DMS 273 (cell line): ENCODE measurements around the gene MT2A.
A peak's percentile ranks its signal among the peaks of the same experiment; 100 is the strongest.
"Not testable (repeated sequence)": the region's sequence is repeated elsewhere in the genome, so short reads cannot be mapped to it uniquely, and the experiment has no call there.

Source experiments
- DNase-seq: peaks from one replicate; lab custom pipeline; 2025; ENCODE audit not compliant: unreplicated experiment; lab: John Stamatoyannopoulos, UW

MT2A gene

DNA sequence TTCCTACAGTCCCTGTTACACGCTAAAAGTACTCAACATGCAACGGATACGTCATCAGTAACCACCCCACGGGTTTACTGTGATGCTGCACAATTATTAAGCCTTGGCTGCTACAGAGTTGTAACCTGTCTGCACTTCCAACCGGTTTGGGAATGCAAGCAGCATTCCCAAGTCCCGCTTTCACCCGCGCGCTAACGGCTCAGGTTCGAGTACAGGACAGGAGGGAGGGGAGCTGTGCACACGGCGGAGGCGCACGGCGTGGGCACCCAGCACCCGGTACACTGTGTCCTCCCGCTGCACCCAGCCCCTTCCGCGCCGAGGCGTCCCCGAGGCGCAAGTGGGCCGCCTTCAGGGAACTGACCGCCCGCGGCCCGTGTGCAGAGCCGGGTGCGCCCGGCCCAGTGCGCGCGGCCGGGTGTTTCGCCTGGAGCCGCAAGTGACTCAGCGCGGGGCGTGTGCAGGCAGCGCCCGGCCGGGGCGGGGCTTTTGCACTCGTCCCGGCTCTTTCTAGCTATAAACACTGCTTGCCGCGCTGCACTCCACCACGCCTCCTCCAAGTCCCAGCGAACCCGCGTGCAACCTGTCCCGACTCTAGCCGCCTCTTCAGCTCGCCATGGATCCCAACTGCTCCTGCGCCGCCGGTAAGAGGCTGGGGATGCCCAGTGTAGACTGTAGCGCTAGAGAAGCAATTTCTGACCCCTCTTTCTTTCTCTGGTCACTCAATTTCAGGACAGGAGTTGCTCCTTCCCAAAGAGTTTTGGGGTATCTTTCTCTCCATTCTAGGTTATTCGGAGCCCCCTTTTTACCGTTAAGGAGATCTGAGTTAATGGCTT, at the start of gene MT2A:
TSS of gene MT2A (plus strand) at position 542 of the 833 bp plus-strand sequence. CDS start at position 614, 72 bp downstream.
- DNase-seq: peak; percentile 98

DNA sequence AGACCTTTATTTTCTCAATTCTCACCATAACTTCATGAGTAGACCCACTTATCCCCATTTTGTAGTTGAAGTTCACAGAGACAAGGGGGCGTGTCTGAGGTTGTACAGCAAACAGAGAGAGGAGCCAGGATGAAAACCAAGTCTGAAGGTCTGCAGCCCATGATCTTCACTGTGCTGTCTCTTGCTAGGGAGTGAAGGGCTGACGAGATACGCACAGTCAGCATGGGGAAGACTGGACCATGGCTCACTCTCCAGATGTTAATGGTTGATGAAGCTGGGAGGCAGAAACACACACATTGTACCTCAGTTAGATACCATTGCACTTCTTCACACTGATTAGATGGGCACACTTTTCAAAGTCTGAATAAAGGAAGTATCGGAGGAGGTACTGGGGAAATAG, 49.3 kb upstream of the MT2A start:
- DNase-seq: no peak

DNA sequence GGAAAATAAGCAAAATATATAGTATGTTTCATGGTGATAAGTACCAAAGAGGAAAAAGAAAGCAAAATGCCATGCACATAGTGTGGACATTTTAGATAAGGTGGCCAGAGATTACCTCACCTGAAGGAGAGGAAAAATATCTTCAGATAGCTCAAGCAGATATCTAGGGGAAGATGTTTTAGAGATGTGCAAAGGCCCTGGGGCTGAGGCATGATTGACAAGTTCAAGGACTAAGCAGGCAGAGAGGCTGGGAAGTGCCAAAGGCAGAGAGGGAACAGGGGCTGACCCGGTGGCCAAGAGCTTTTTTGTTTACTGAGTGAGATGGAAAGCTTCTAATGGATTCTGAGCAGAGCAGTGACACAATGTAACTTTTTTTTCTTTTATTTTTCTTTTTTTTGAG, 47.9 kb upstream of the MT2A start:
- DNase-seq: no peak

DNA sequence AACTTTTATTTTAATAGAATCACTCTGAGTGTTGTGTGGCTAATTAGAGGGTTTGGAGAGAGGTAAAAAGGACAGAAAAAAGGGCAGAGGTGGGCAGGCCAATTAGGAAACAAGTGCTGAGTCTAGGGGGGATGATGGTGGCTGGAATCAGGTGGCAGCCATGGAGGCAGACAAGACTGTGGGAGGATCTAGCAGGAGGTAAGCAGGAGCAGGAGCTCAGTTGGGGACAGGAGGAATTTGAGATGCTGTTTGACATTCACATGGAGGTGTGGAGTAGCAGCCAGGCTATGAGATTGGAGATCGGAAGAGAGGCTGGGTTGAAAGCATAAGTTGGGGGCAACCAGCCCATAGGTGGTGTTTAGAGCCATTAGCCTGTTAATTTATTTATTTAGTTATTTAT, 47.3 kb upstream of the MT2A start:
- no peak for DNase-seq

DNA sequence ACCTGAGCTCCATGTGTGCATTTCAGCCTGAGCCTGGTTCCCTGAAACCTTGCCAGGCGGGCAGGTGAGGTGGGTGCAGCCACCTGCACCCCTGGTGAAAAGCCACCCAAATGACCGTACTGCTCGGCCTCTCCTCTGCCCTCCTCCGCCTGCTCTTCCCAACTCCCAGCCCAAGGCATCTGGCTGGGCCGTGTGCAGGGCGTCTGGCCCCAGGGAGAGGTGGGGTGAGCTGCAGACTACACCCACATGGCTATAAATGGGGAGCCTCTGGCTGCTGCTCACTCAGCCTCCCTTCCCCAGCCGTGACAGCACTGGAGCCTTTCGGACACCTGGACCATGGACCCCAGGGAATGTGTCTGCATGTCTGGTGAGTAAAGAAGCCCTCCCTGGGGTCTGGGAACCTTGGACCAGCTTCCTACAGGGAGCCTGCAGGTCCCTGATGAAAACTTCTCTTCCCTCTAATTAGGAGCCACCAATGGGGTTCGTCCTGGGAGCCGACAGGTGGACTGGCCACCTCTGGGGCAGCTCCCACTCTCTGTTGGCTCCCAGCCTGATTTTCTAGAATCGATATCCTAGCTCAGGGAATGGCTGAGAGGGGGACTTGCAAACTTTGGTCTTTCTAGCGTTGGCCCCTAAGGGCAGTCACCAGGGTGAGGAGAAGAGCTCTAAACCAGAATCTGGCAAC, 43.4 kb upstream of the MT2A start, which contains the start of gene MT4:
TSS of gene MT4 (plus strand) at position 281 of the 685 bp plus-strand sequence. CDS start at position 337, 56 bp downstream.
- no peak for DNase-seq

DNA sequence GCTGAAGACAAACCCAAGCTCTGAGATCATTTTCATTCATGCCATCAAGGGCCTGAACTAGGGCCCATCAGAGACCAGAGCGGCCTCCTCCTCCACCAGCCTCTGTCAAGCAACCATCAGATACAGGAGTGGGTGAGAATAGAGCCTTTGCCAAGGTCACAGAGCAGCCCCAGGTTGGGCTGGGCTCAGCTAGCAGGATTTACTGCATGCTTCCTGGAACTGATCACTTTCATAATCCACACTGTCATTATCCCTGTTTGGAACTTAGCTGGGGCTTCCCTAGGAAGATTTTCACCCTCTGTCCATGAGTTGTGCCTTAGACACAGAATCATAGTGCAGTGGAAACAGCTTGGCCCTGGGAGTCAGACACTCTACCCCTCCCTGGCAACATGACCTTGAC, 38.4 kb upstream of the MT2A start:
- DNase-seq: no peak

DNA sequence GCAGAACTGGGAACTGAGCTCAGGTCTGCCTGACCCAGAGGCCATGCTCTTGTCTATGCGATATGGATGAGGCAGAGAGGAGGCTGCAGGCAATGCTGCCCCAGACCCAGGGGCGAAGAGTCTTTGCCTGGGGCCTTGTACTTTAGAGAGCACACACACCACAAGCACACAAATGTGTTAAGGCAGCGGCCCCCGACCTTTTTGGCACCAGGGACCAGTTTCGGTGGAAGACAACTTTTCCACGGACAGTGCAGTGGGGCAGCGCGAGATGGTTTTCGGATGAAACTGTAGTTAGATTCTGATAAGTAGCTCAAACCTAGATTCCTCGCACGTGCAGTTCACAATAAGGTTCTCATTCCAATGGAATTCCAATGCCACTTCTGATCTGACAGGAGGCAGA, 36.9 kb upstream of the MT2A start:
- DNase-seq: no peak

DNA sequence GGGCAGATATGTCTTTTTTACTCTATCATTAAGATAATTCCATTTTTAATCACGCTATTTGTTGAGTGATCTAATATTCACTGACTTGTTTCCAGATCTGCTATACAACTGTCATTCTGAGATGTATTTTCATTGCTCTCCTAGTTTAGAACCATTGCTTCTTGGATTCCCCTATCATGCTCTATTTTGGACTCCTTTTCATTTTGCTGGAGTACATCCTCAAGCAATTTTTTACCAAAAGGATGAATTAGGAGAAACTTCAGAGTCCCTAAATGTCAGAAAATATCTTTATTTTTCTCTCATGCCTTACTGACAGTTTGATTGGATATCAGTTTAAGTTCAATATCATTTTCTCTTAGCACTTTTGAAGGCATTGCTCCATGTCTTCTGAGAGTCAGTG, 33.8 kb upstream of the MT2A start:
- no peak for DNase-seq

DNA sequence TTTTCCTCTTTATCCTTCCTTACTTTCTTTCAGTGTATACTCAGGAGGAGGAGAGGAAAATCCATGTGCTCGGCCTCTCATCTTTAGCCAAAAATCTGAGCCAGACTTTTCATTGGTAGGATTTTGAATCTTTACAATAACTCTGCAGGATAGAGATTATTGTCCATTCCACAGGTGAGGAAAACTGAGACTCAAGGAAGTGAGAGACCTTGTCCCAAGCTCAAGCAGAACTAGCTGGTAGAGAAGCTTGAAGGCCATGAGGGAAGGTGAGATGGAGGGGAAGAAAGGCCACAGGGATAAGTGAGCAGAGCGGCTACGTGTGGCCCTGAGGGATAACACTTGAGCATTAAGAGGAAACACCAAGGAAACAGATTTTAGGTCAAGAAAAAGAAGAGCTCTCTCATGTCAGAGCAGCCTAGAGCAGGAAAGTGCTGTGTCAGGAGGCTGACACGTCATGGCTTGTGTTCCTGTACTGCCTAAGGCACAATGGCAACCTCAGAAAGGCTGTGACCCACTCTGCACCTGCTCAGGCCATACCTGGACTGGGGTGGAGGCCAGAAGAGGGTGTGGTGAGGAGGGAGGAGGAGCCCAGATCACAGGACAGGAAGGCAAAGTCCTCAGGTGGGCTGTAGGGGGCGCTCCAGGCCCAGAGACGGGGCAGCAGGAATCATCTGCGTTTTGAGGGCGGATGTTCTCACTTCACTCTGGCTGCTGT, 31.6 kb upstream of the MT2A start:
- DNase-seq: peak; percentile 52

DNA sequence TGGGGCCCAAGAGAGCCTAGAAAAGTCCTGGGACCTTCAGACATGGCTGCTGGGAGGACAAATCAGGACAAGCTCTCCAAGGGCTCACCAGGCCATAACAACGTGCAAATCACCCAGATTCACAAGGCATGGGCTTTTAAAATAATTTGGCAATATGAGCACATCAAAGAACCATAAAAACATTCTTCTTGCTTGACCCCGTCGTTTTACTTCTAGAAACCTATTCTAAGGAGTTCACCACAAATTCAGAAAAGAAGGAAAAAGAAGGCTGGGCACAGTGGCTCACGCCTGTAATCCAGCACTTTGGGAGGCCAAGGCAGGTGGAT, 31.1 kb upstream of the MT2A start:
- DNase-seq: no peak

DNA sequence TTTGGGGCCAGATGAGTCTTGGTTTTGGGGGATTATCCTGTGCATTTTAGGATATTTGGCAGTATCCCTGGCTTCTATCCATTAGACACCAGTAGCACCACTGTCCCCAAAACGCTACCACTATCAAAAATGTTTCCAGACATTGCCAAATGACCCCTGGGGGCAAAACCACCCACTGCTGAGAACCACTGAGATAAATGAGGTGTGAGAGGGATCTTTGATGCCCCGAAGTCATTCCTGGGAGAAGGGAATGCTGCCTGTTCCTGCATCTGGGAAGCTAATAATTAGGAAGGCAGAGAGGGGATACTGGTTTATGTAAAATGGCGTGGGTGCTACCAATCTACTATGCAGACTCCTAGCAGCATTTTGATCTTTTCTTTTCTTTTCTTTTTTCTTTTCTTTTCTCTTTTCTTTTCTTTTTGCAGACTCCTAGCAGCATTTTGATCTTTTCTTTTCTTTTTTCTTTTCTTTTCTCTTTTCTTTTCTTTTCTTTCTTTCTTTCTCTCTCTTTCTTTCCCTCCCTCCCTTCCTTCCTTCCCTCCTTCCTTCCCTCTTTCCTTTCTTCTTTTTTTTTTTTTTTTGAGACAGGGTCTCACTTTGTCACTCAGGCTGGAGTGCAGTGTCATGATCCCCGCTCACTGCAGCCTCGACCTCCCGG, 27.9 kb upstream of the MT2A start:
- no peak for DNase-seq

DNA sequence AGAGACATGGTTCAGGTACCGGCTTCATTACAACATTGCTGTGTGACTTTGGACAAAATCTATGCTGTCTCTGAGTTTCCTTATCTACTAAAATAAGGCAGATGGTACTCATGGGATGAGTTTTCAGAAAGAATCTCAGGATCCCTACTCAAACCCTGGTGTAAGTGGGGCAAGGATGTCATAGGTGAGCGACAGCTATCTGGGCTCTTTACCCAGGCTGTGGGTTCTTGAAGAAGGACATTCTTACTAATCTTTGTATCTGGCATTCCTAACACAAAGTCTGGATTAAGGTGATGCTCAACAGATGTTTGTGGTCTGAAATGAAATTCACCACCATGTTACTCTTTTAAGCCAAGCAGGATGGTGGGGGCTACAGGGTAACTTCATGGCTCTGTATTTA, 25.5 kb upstream of the MT2A start:
- DNase-seq: not testable (repeated sequence)

DNA sequence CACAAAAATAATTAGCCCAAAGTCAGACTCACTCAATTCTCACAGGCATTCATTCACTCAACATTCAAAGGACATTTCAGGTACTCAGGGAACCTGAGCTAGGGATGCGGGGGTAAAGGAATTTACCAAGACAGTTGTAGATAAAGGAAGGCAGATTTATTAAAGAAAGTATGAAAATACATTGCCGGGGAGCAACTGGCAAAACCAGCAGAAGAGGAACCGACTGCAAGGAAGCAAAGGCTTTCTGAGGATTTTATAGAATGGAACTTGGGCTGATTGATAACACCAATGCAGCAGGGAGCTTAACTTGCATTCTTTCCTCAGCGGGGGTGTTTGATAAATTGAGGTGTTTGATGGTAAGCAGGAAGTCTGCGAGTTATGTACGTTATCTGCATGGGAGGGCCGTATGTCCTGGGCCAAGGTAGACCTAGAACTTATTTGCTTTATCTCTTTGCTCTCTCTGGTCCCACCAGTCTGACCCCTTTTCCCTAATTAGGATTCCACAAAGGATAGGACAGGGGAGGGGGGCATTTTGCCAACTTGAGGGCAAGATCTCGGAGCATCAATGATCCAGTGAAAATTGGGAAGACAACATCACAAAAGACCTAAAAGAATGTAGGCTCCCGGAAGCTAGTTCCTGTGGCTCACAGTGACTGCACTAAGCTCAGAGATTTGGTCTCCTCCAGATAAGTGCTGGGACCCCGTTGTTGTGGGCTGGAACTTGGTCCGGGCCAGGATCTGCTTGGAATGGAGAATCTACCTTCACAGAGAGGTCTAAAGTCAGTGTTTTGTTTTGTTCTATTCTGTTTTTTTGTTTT, 24.8 kb upstream of the MT2A start:
- no peak for DNase-seq

DNA sequence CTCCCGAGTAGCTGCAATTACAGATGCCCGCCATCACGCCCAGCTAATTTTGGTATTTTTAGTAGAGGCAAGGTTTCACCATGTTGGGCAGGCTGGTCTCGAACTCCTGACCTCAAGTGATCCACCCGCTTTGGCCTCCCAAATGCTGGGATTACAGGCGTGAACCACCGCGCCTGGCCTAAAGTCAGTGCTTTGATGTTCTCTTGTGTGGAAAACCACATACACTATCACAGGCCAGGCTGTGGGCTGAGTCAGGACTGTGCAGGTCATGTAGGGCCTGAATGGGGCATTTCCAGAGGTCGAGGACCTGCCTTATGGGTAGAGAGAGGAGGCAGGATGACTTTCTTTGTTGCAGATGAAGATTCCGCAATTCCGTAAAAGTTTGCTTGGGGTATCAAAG, 24.1 kb upstream of the MT2A start:
- no peak for DNase-seq

DNA sequence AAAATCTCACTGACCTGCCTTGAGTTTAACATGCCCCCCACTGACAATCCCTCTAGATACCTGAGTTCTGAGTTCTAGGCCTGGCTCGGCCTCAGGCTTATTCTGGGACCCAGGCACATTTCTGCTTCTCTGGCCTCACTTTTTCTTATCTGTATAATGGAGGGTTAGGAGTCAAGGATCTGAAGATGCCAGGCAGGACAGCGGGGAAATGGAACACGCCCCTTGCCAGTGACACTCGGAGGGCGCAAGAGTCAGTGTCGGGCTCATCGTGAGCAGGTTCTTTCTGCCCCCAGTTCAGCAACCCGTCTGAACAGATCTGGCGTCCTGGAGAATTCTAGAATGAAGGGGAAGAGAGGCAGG, 19.6 kb upstream of the MT2A start:
- no peak for DNase-seq

DNA sequence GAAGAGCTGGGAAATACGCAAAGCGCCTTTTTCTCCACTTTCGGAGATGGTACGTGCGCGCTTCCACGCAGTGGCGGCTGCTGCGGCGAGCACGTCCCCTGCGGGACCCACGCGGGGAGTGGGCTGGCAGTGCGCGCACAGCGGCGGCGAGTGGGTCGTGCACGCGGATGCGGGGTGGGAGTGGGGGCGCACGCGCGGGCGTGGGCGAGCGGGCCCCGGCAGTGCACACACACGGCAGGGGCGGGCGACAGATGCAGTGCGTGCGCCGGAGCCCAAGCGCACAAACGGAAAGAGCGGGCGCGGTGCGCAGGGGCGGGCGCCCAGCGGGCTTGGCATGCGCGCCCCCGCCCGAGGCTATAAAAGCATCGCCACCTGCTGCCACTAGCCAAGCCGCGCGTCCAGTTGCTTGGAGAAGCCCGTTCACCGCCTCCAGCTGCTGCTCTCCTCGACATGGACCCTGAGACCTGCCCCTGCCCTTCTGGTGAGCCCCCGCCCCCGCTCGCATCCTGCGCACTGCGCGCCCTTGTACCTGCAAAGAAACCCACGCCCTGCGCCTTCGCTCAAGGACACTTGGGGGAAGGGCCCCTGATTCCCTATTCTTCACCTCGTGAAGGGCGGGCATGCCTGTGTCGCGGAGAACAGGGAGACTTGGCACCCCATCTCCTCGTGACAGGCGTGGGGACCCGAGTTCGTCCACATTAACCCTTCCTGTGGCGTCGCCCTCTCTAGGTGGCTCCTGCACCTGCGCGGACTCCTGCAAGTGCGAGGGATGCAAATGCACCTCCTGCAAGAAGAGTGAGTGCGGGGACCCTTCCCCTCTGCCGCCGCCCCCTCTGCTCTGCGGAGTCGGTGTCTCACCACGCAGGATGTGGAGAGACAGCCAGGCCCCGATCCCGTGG, 19.0 kb upstream of the MT2A start, which contains the start of gene MT3:
TSS of gene MT3 (plus strand) at position 388 of the 899 bp plus-strand sequence. CDS start at position 451, 63 bp downstream.
- DNase-seq: peak; percentile 92

DNA sequence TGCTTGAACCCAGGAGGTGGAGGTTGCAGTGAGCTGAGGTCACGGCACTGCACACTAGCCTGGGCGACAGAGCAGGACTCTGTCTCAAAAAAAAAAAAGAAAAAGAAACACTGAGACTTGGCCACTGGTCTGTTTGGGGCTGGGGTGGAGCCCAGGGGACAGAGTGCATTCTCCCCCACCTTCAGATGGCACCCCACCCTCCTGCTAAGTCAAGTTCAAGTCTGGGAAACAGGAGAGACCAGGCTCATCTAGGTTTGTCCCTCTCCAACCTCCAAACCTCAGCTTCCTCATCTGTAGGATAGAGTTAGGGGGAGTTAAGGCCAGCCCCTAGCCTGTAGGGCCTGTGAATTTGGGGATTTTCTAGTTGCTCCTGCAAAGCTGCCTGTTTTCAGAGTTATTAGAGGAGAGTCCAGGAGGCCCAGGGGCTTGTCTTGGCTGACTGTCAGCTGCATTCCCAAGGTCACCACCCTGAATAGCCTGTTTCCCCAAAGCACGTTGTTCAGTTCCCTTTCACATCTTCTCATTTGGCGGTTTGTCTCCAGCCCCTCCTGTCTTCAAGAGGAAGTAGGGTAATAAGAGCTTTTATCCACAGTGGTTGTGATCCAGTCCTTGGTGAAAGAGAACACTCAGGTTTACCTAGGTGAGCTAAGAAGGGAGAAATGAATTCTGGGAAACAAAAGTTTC, 16.9 kb upstream of the MT2A start:
- no peak for DNase-seq

DNA sequence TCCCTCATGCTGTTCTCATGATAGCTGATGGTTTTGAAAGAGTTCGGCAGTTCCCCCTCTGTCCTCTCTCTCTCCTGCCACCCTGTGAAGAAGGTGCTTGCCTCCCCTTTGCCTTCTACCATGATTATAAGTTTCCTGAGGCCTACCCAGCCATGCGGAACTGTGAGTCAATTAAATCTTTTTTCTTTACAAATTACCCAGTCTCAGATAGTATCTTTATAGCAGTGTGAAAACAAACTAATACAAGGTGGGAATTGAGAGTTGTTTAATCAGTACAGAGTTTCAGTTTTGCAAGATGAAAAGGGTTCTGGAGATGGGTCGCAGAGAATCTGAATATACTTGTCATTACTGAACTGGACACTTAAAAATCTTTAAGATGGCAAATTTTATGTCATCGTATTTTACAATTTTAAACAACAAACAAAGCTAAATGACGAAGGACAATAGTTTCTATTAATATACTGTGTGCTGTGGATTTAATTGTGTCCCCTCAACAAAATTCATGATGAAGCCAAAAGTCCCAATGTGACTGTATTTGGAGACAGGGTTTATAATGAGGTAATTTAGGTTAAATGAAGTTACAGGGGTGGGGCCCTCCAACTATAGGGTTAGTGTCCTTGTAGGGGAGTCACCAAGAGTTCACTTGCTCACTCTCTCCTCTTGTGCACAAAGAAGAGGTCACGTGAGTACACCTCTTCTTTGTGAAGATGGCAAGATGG, 14.7 kb upstream of the MT2A start:
- DNase-seq: no peak
